ENCODE results near the gene SLC2A1.

DNA sequence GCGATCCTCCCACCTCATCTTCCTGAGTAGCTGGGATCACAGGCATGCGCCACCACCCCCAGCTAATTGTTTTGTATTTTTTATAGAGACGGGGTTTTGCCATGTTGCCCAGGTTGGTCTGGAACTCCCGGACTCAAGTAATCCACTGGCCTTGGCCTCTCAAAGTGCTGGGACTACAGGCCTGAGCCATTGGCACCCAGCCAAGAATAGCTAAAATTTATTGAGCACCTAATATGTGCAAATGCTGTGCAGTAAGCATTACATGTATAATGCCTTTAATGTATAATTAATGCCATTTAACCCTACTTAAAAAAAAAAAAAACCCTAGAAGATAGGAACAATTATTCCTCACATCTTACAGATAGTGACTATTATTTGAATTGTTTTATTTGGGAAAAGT is 69.4 kb downstream of the SLC2A1 start:
- TF ChIP-seq, protein P1, sequence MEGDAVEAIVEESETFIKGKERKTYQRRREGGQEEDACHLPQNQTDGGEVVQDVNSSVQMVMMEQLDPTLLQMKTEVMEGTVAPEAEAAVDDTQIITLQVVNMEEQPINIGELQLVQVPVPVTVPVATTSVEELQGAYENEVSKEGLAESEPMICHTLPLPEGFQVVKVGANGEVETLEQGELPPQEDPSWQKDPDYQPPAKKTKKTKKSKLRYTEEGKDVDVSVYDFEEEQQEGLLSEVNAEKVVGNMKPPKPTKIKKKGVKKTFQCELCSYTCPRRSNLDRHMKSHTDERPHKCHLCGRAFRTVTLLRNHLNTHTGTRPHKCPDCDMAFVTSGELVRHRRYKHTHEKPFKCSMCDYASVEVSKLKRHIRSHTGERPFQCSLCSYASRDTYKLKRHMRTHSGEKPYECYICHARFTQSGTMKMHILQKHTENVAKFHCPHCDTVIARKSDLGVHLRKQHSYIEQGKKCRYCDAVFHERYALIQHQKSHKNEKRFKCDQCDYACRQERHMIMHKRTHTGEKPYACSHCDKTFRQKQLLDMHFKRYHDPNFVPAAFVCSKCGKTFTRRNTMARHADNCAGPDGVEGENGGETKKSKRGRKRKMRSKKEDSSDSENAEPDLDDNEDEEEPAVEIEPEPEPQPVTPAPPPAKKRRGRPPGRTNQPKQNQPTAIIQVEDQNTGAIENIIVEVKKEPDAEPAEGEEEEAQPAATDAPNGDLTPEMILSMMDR (optimal IDR thresholded peaks at IDR 0.05 in 1 of 3, IDR thresholded peaks at IDR 0.05 in 1 of 3, conservative IDR thresholded peaks at IDR 0.05 in 1 of 3; ENCODE audit: extremely low read depth in 1 of 3, insufficient read depth in 2 of 3, low read length in 3 of 3), result no peak
- no peak for TF ChIP-seq EZH2 (IDR thresholded peaks at IDR 0.05; ENCODE audit: low read length)
